ENCODE data around the gene PID1.

DNA sequence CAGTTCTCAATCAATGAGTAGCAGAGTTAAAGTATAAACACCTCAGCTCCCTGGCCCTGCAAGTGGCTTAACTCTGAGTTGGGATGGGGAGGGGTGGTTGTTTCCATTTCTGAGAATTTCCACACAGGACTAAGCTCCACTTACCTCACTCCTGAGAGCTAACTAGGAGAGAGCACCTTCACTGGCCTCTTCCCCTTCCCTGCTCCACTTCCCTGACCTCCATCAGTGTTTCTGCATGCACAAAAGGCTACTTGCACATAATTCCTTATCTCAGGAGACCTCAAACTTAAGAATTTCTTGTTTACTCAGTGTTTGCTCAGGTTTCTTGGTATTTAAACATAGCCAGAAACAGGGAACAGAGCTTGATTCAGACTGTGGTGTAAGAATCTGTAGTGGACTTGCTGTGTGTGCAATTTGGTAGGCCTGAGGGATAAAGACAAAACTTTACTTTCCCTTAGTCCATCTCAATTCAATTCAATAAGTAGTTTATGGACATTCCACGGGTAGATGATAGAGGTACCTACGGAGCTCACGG lies 97.2 kb downstream of the PID1 start:
- TF ChIP-seq POLR2A (IDR thresholded peaks at IDR 0.05) (no peak), EP300 (IDR thresholded peaks at IDR 0.05) (no peak)
- TF ChIP-seq, protein P1, sequence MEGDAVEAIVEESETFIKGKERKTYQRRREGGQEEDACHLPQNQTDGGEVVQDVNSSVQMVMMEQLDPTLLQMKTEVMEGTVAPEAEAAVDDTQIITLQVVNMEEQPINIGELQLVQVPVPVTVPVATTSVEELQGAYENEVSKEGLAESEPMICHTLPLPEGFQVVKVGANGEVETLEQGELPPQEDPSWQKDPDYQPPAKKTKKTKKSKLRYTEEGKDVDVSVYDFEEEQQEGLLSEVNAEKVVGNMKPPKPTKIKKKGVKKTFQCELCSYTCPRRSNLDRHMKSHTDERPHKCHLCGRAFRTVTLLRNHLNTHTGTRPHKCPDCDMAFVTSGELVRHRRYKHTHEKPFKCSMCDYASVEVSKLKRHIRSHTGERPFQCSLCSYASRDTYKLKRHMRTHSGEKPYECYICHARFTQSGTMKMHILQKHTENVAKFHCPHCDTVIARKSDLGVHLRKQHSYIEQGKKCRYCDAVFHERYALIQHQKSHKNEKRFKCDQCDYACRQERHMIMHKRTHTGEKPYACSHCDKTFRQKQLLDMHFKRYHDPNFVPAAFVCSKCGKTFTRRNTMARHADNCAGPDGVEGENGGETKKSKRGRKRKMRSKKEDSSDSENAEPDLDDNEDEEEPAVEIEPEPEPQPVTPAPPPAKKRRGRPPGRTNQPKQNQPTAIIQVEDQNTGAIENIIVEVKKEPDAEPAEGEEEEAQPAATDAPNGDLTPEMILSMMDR (IDR thresholded peaks at IDR 0.05): no peak
